ENCODE data around the gene BANF2.

GRCh38 chr20:17765017-17765416, 65.3 kb downstream of the BANF2 start:
- TF ChIP-seq CTCF (IDR thresholded peaks at IDR 0.05; ENCODE audit: borderline replicate concordance, extremely low read depth, low read length, poor library complexity, severe bottlenecking) (no peak), EZH2 (IDR thresholded peaks at IDR 0.05; ENCODE audit: borderline replicate concordance, low read depth, low read length, severe bottlenecking) (no peak)
